GM19455 (cell line): ENCODE data around the gene IL1A.
"Not testable (repeated sequence)": the region's sequence is repeated elsewhere in the genome, so short reads cannot be mapped to it uniquely, and the experiment has no call there.

Experiments
- ATAC-seq: cut with Tn5 transposase; IDR thresholded peaks from one replicate; pipeline ENCODE4 v1.9.1; 2021; ENCODE audit not compliant: unreplicated experiment

Gene IL1A, protein sequence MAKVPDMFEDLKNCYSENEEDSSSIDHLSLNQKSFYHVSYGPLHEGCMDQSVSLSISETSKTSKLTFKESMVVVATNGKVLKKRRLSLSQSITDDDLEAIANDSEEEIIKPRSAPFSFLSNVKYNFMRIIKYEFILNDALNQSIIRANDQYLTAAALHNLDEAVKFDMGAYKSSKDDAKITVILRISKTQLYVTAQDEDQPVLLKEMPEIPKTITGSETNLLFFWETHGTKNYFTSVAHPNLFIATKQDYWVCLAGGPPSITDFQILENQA

DNA sequence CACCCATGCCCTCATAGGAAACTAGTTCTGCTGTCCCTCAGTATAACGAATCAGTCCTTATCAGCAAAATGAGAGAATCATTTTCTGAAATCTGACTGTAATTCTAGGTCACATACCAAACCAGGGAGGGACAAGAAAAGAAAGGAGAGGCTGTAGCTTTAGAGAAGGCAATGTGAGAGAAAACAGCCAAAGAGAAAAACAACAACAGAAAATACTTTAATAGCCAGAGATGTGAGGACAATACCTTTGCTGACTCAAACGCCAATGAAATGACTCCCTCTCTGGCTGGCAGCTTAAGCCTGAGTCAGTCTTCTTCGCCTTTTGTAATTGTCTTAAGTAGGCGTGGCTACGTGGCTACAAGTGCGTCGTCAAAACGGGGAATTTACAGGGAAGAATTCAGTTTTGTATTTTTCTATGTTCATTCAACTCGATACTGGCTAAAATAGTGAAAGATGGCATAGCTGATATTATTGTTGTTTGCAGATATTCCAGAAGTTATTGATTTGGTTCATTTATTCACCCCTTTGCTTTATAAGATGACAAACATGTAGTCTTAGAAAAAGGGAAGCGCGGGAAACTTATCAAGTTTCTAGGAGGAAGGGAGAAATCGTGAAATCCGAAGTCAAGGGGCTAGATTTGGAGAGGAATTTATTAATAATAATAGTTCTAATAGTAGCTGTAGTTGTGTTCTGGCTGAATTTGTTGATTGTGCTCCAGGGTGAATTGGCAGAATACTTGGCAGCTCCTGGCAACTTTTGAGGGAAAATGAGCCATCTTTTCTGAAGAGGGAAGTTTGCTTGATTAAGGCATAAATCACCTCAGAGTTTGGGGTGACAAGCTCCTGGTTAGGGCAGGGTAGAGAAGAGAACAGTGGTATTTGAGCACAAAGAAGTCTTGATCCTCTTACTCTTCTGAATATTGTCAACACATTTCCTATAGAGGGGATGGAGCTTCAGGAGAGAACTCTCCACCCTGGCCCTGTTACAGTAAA lies at the start of gene IL1A:
Gene IL1A, minus strand, starts transcription at position 295 of the 991 bp plus-strand sequence. CDS start 723 bp downstream, outside the sequence.
- no peak for ATAC-seq

DNA sequence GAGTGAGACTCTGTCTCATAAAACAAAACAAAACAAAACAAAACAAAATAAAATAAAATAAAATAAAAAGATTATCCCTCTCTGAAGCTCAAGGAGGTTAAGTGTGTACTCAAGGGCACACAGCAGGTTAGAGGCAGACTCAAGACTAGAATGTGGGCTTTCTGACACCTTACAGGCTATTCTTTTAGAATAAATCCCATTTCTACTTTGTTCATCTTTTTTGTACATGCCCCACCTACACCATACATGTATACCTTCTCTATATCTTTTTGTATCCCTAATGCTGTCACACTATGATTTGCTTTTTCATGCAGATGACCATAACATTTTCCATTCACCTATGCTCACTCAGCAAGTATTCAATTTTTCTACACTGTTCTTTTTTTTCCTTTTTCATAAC lies 49.7 kb upstream of the IL1A start:
- ATAC-seq: no peak

DNA sequence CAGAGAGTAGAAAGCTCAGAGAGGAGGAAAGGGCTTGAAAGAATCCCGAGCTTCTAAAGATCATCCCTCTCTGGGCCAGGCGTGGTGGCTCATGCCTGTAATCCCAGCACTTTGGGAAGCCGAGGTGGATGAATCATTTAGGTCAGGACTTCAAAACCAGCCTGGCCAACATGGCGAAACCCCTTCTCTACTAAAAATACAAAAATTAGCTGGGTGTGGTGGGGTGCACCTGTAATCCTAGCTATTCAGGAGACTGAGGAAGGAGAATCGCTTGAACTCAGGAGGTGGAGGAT lies 49.3 kb upstream of the IL1A start:
- ATAC-seq: not testable (repeated sequence)

DNA sequence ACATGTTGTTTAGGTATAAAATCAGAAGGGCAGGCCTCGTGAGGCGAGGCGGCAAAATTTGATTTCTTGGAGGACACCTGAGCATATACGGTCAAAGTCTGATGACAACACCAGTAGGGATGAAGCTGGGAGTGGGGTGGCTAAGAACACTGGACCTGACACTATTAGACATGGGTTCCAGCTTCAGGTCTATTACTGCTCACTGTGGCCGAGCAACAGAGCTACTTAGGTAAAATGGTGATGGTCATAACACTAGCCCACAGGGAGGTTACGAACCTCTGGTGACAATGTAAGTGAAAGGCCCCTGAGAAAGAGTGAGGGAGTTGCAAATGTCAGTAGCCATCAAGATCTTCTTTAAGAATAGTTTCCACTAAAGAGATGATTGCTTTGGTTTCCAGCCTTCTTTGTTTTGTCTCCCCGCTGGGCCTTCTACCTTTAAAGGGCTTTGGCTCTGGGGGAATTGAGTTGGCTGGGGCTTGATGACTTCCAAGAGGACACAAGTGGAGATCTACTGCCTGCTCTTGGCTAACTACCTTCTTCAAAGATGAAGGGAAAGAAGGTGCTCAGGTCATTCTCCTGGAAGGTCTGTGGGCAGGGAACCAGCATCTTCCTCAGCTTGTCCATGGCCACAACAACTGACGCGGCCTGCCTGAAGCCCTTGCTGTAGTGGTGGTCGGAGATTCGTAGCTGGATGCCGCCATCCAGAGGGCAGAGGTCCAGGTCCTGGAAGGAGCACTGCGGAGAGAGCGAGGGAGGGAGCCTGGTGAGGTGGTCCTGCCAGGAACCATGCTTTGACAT lies 48.7 kb upstream of the IL1A start:
- ATAC-seq: no peak

DNA sequence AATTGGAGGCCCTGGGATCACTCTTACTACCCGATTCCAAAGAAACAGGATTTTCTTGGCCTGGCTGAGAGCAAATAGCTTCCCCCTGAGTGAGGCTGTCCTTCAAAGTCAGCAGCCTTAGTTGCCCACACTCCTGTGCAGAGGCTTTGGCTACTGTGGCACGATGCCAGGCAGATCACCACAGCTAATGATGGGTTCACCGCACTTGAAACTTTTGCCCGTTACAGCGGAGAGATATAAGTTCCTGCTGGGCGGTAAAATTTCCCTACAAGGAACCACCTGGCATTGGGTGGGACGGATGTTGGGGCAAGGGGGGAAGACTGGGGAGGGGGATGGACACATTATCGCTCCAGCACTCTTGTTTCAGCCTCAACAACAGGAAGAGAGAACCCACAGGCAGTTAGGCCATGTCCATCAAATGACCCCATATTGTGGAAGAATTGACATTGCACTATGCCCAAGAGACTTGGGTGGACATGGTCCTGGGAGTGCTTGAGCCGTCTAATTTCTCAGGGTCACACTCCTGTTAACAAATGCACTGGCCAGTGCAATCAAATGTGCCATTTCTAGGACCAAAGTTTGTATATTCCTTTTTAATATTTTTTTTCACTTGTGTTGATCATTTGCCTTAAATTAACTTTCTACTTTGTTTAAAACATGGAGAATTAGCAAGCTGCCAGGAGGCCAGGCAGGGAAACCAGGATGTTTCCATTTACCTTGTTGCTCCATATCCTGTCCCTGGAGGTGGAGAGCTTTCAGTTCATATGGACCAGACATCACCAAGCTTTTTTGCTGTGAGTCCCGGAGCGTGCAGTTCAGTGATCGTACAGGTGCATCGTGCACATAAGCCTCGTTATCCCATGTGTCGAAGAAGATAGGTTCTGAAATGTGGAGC lies 47.9 kb upstream of the IL1A start:
- no peak for ATAC-seq

DNA sequence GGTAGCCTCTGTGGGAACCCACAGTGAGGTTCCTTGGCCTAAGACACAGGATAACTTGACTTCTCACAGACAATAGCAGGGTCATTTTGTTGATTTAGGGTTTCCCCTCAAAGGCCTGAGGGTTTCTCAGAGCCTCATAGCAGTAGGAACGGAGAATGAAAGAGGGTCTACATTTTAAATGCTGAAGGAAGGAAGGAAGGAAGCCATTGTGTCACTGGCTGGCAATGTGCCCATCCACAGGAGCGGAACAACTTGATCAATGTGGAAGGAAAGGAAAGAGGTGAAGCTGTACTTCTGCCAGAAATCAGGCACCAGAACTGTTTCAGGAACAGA lies 47.2 kb upstream of the IL1A start:
- no peak for ATAC-seq

DNA sequence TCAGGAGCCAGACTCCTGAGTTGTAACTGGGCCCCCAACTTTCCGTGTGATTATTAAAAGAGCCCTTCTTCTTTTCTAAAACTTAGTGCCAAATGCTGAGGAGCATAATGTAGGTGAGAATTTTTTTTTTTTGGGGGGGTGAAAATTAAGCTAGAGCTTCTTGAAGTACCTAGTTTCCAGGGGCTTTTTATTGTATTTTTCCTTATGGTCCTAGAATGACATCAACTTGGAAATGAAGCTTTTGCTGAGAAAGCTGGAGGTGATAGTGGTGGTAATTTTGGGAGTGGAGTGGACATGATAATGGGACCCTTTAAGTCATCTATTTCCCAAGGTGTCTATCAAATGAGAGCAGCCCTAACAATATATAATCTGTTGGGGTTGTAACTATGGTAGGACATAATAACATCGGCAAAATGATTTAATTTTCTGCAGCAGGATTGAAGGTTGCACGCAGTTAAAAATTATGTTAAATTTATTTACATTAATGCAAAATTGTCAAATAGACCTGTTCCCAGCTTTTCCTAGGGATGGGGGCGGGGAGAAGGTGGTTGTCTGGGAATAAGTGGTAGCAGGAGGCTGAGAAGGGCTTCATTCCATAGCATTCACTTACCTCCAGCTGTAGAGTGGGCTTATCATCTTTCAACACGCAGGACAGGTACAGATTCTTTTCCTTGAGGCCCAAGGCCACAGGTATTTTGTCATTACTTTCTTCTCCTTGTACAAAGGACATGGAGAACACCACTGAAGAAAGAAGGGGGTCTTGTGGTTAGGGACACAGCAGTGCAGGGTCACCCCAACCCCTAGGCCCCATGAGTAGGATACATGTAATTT lies 46.6 kb upstream of the IL1A start:
- ATAC-seq: no peak

DNA sequence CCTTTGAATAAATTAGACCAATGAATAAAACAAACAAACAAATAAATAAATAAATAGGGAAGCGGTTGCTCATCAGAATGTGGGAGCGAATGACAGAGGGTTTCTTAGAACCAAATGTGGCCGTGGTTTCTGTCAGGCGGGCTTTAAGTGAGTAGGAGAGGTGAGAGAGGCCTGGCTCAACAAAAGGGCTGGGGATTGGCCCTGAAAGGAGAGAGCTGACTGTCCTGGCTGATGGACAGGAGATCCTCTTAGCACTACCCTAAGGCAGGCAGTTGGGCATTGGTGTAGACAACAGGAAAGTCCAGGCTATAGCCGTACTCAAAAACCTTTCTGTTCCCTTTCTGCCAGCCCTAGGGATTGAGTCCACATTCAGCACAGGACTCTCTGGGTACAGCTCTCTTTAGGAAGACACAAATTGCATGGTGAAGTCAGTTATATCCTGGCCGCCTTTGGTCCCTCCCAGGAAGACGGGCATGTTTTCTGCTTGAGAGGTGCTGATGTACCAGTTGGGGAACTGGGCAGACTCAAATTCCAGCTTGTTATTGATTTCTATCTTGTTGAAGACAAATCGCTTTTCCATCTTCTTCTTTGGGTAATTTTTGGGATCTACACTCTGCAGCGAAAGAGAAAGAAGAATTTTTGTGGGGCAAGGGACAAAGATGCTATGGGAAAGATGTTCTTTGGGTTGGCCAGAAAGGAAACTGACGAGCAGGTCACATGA lies 45.8 kb upstream of the IL1A start:
- ATAC-seq: no peak

DNA sequence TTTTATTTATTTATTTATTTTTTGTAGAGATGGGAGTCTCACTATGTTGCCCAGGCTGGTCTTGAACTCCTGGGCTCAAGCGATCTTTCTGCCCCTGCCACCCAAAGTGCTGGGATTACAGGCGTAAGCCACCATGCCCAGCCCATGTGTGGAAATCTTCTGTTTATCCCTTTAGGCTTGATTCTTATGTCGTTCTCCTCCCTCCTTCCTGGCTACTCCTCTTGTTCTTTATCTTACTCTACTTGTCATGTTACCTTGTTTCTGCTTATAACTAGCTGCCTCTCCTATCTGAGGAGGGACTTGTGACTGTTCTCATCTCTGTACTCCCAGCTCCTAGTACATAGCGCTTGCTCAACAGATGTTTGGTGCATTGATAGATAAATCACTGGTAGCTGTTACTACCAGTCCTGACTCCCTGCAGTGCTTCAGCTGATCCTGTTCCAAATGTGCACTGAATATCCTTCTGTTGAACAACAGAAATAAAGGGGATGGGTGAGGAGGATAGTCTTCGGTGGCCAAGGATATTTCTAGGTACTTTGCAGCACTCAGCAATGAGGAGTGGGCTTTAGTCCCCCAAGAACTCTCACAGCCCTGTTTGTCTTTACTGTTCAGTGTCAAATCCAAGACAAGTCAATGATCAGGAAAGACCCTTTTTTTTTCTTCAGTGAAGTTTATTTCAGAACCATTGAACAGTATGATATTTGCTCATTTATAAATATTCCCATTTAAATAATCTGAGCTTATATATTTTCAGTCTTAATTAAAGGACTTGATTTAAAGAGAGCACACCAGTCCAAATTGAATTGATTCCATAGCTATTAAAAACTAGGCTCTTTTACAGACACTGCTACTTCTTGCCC lies 45.0 kb upstream of the IL1A start:
- no peak for ATAC-seq

DNA sequence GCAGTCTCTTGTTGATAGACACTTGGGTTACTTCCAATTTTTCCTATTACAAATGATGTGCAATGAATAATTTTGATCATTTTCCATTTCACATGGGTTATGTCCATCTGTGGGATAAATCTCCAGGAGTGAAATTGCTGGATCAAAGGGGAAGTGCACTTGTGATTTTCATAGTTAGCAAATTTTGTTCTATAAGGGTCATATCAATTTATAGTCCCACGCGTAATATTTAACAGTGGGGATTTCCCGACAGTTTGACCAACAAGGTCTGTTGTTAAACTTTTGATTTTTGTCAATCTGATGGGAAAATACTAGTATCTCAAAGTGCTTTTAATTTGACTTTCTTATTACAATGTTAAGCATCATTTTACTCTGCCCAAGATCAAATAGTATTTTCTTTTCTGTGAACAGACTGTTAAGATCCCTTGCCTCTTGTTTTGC lies 44.0 kb upstream of the IL1A start:
- ATAC-seq: no peak

DNA sequence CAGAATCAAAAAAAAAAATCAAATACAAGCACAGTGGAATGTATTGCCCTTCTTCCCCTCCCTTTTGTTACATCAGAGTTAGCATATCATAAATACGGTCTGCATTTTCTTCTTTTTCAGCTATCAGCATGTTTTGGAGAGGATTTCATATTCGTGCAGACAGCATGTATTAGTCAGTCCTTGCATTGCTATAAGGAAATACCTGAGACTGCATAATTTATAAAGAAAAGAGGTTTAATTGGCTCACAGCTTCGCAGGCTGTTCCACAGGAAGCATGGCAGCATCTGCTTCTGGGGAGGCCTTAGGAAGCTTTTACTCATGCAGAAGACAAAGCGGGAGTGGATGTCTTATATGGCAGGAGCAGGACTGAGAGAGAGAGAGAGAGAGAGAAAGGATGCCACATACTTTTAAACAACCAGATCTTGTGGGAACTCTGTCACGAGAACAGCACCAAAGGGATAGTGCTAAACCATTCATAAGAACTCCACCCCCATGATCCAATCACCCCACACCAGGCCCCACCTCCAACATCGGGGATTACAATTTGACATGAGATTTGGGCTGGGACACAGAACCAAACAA lies 43.4 kb upstream of the IL1A start:
- no peak for ATAC-seq

DNA sequence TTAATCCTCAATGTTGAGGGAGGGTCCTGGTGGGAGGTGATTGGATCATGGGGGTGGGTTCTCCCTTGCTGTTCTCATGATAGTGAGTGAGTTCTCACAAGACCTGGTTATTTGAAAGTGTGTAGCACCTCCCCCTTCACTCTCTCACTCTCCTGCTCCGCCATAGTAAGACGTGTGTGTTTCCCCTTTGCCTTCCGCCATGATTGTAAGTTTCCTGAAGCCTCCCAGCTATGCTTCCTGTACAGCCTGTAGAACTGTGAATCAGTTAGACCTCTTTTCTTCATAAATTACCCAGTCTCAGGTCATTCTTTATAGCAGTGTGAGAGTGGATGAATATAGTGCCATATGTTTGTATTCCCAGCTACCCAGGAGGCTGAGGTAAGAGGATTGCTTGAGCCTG lies 42.7 kb upstream of the IL1A start:
- no peak for ATAC-seq

DNA sequence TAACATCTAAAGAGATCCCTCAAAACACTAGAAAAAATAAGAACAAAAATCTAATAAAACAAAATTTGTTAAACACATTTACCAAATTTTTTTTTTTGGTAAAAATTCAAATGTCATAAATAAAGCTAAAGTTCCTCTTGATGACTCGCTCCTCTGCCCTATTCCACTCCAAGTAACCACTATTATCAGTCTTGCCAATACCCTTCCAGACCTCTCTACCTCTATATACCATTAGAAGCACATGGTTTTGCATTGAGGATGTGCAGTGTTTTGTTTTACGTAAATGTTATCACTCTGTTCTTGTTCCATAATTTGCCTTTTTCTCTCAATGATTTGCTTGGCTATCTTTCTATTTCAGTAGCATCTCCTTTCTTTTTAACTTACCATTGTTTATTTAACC lies 41.4 kb upstream of the IL1A start:
- ATAC-seq: no peak

DNA sequence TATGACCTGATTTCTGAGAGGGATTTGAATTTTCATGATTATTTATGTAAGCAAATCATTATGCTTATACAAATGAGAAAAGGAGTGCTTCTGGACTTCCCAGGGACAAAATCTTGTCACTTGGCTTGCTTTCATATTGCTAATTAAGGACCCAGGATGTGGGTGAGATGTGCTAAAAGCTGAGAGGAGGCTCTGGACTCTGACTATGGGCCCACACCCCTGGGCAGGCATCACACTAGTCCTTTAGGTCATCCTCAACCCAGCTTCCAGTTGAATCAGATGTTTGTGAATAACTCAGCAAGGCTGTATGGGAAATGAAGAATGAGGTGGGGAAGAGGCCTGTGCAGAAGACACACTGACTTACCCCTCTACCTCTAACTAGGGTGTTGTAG lies 40.4 kb upstream of the IL1A start:
- no peak for ATAC-seq

DNA sequence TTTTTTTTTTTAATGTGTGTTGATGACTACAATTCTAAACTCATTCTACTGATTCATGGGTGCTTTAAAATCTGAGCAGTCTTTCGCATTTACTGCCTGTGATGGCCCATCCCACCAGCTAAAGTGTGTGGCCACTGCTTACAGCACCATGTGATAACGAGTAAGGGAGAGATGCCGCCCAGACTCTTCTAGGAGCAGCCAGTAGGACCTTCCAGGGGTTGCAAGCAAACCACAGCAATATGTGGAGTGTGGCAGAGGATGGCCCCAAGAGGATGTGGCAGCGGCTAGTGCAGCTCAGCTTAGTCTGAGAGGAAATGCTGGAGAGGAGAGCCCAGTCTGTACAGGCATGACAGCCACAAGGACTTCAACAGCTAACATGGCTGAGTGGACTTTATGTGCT lies 37.4 kb upstream of the IL1A start:
- ATAC-seq: no peak

DNA sequence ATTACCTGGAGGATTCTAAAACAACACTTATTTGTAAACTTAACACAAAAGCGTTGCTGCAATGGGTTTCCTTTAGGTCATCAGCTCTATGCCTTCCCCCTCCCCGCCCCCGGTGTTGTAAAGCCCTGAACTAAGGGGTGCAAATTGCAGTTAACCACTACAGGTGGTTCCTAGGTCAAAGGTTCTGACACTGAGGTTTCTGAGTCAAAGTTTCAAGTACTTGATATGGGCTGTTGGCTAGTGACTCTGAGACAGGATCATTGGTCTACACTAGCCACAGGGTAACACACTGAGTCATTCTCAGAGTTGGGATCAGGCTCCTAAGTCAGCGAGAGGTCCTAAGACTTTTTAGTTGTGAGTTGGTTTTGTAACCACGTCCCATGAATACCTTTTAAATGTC lies 36.8 kb upstream of the IL1A start:
- ATAC-seq: no peak

DNA sequence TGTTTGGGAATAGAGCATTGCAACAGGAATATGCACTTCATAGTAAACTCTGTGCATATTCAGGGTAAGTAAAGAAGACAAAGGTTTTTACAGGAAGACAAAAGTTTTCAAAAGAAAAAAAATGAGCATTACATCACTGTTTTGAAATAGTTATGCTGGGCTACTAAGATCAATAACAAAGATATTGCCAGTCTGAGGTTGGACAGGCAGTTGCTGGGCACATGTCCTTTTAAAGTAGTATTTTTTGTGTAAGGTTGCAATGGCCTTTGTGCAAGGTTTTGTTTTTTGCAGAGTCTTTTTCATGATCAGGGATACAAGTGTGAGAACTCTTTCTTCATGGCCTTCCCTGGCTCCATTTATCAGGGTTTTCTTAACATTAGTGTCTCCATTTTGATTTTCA lies 36.0 kb upstream of the IL1A start:
- no peak for ATAC-seq

DNA sequence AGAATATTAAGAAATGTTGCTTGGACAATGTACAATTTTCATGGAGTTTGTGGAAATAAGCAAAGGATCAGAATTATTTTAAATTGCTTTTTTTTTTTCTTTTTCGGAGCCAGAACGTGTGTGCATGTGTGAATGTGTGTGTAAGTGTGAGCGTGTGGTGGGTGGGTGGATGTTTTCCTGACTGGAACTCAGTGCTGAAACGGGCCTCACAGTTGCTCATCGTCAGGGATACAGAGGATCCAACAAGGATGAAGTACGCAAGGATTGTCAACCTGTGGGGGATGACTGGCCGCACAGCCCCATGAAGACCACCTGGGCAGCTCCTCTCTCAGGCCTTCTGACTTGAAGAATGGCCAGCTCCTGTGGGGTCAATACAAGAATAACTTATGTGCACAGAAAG lies 34.8 kb upstream of the IL1A start:
- ATAC-seq: no peak
